Measurements from ENCODE around the gene ALDH16A1.

- no peak for TF ChIP-seq CTCF (IDR thresholded peaks at IDR 0.05; ENCODE audit: low read depth, low read length, poor library complexity, severe bottlenecking)
- TF ChIP-seq EZH2phosphoT487 (IDR thresholded peaks at IDR 0.05; ENCODE audit: borderline replicate concordance, low read length), result no peak
Measured at GRCh38 chr19:49507803-49508494, 54.9 kb downstream of the ALDH16A1 start.

All from DOHH2 (cell line).